RWPE1 (cell line): ENCODE data around the gene GPBP1.

Experiments
- CTCF ChIA-PET: fragments of 350-600 bp; sonication (Branson Sonifier 250); formaldehyde crosslinking; extraction: SDS; loops from one replicate; lab custom pipeline; 2021; lab: Yijun Ruan, JAX
- POLR2A ChIA-PET: fragments of 400-600 bp; formaldehyde crosslinking; extraction: SDS; loops from one replicate; lab custom pipeline; 2020; ENCODE audit warnings: antibody characterized with exemption; ENCODE audit not compliant: low non-redundant PET; lab: Yijun Ruan, JAX
- DNase-seq: peaks from one replicate; pipeline ENCODE4 v3.0.0; 2012; ENCODE audit warnings: low spot score
- H3K27ac ChIP-seq: fragments of 450-650 bp; 2 replicates; pipeline ENCODE4 v1.5.1; 2017
- CTCF ChIP-seq: fragments of 450-650 bp; conservative IDR thresholded peaks from 2 replicates; pipeline ENCODE4 v1.5.1; 2017; ENCODE audit warnings: low read depth, mild to moderate bottlenecking

Gene GPBP1

GRCh38 chr5:57258943-57259342 is 85.1 kb downstream of the GPBP1 start:
- DNase-seq: no peak
- no peak for TF ChIP-seq CTCF
- no peak overlapping the region for H3K27ac ChIP-seq
- POLR2A ChIA-PET: no interaction called here
- CTCF ChIA-PET: interaction anchor here (0.6 kb wide), 1 partner anchor 431 kb away, joined by 3 read pairs; no protein-coding TSS in a partner anchor

- DNase-seq: no peak
- ChIA-PET POLR2A (no interaction called here), CTCF (interaction anchor here (0.7 kb wide), 2 partner anchors 40 to 82 kb away, joined by 3 to 5 read pairs; no protein-coding TSS in a partner anchor)
- no peak overlapping the region for H3K27ac ChIP-seq
- TF ChIP-seq CTCF: no peak
Measured at GRCh38 chr5:57259704-57260103, 85.8 kb downstream of the GPBP1 start.

GRCh38 chr5:57262541-57262940 is 88.7 kb downstream of the GPBP1 start:
- no peak for TF ChIP-seq CTCF
- DNase-seq: no peak

GRCh38 chr5:57267805-57268204 is 93.9 kb downstream of the GPBP1 start:
- TF ChIP-seq CTCF: no peak
- H3K27ac ChIP-seq: no peak overlapping the region
- DNase-seq: no peak
- ChIA-PET POLR2A (interaction anchor here (0.7 kb wide), 1 partner anchor 443 kb away, joined by 3 read pairs; no protein-coding TSS in a partner anchor), CTCF (interaction anchor here (0.9 kb wide), 1 partner anchor 30 kb away, joined by 3 read pairs; no protein-coding TSS in a partner anchor)

More at GRCh38 chr5:57262541-57262940, 88.7 kb downstream of the GPBP1 start:
- CTCF ChIA-PET: no interaction called here
- no peak overlapping the region for H3K27ac ChIP-seq
- POLR2A ChIA-PET: no interaction called here

GRCh38 chr5:57276353-57276752 is 102.5 kb downstream of the GPBP1 start:
- H3K27ac ChIP-seq: no peak overlapping the region
- no peak for DNase-seq
- no peak for TF ChIP-seq CTCF
- ChIA-PET POLR2A (no interaction called here), CTCF (interaction anchor here (0.6 kb wide), 1 partner anchor 176 kb away, joined by 3 read pairs; no protein-coding TSS in a partner anchor)

- CTCF ChIA-PET: interaction anchor here (0.6 to 1.2 kb wide), 8 partner anchors 139 to 1006 kb away, joined by 3 to 4 read pairs (median 3); no protein-coding TSS in a partner anchor
Measured at GRCh38 chr5:57277085-57277484, 103.2 kb downstream of the GPBP1 start.

More at GRCh38 chr5:57277085-57277484, 103.2 kb downstream of the GPBP1 start:
- POLR2A ChIA-PET: no interaction called here
- no peak overlapping the region for H3K27ac ChIP-seq
- peak; percentile 40 for DNase-seq
- peak; percentile 34 for TF ChIP-seq CTCF
